Cardiac fibroblast (primary cell): ENCODE measurements around the gene PITPNM2.
A peak's percentile ranks its signal among the peaks of the same experiment; 100 is the strongest.
"Not testable (repeated sequence)": the region's sequence is repeated elsewhere in the genome, so short reads cannot be mapped to it uniquely, and the experiment has no call there.

Experiments used
- DNase-seq, 2 donors: peaks; one replicate each; pipeline versions ENCODE4 v3.0.0 to v3.0.0-alpha.2; 2010; ENCODE audit warnings: low read depth in 2 of 2
- H3K4me3 ChIP-seq, 2 donors: replicated peaks in 1 of 2; 1 replicate in 1 of 2; 2 replicates in 1 of 2; pipeline ENCODE4 v1.5.1; 2011; ENCODE audit warnings: low read depth in 2 of 2, low read length in 2 of 2, mild to moderate bottlenecking in 2 of 2, moderate library complexity in 1 of 2
- TF ChIP-seq, protein P1 (sequence below): IDR thresholded peaks from one replicate; pipeline ENCODE4 v1.5.1; 2011; ENCODE audit warnings: low read depth, mild to moderate bottlenecking, low read length, inconsistent platforms

The PITPNM2 gene

DNA sequence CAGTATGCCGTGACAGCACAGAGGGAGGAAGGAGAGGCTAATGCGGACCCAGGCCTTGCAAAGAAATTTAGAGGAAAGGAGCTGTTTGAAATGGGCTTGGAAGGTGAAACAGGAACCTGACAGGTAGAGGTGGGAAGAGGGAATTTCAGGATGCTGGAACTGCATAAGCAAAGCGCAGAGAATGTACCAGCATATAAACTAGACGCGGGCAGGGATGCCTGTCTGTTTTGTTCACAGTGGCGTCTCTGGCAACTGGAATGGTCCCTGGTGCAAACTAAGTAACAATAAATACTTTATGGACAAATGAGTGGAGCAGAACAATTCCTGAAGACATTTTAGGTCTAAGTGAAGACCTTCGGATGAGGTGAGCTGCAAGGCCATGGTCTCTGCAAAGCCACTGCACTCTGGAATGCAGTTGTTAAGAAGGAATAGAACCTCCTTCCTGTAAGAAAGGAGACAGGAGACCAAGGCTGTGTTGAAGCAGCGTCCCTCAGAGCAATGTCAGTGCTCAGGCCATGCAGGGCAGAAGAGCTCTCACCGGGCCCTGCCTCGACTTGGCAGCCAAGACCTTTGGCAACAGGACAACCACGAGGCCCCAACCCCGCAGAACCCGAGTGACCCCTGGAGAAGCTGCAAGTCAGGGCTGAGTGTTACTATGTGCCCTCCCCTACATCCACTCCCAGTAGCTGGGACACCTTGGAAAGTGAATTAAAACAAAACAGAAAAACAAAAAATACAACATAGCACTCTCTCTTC, 42.8 kb downstream of the PITPNM2 start:
- no peak for DNase-seq
- TF ChIP-seq, protein P1, sequence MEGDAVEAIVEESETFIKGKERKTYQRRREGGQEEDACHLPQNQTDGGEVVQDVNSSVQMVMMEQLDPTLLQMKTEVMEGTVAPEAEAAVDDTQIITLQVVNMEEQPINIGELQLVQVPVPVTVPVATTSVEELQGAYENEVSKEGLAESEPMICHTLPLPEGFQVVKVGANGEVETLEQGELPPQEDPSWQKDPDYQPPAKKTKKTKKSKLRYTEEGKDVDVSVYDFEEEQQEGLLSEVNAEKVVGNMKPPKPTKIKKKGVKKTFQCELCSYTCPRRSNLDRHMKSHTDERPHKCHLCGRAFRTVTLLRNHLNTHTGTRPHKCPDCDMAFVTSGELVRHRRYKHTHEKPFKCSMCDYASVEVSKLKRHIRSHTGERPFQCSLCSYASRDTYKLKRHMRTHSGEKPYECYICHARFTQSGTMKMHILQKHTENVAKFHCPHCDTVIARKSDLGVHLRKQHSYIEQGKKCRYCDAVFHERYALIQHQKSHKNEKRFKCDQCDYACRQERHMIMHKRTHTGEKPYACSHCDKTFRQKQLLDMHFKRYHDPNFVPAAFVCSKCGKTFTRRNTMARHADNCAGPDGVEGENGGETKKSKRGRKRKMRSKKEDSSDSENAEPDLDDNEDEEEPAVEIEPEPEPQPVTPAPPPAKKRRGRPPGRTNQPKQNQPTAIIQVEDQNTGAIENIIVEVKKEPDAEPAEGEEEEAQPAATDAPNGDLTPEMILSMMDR = no peak
- H3K4me3 ChIP-seq = no peak overlapping the region

DNA sequence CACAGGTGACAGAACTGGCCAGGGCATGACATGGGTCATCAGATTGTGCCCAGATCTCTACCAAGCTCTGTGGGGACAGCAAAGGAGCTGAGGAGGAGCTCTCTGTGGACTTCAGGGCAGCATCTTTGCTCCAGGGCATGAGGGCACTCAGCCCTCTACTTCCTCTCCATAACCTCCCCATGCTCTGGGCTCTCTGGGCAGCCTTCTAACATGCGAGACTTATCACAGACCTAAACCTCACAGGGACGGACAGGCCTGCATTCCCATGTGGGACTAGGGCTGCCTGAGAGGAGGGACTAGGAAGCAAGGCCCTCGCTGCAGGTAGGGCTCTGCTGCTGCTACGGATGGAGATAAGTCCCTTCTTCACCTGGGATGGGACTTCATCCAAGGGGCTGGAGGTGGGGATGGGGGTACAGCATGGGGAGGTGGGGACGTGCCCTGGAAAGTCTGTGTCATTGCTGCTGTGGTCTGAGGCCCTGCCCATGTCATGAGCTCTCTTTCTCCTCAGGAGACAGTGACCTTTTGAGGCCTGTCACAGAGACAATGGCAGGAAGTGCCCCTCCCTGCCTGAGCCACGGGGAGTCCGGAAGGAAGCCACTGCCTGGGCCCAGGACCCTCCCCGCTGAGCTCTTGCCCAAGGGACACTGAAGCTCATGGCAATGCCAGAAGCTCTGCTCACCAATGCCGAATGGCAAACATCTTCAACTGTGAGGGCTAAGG, 44.1 kb downstream of the PITPNM2 start:
- H3K4me3 ChIP-seq = no peak overlapping the region
- peak in 1 of 2 donors; percentile 21 for DNase-seq
- TF ChIP-seq, protein P1 = no peak

DNA sequence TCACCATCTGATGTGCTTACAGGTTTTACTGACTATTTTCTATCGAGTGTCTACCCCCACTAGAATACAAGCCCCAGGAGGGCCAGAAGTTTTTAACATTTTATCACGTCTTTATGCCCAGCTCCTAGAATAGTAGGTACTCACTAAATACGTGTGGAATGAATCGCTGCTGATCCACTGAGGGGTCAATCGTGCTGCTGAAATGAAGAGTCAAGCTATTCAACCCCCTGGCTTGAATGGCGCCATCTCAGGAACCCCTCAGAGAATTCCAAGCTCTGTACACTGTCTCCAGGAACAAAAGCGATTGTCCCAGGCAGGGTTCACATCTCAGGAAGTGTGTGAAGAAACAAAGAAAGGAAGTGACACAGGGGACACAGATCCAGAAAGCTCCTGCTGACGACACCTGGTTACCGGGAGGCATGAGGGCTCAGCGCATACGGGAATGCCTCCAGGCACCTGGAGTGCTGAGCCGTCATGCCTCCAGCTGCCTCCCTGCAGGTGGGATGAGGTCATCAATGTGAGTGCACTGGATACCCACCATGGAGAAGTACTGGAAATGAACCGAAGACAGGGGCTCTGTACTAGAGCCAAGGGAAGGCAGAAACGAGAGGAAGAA, 45.6 kb downstream of the PITPNM2 start:
- TF ChIP-seq, protein P1 = no peak
- DNase-seq = peak in 1 of 2 donors; percentile 71
- no peak overlapping the region for H3K4me3 ChIP-seq

DNA sequence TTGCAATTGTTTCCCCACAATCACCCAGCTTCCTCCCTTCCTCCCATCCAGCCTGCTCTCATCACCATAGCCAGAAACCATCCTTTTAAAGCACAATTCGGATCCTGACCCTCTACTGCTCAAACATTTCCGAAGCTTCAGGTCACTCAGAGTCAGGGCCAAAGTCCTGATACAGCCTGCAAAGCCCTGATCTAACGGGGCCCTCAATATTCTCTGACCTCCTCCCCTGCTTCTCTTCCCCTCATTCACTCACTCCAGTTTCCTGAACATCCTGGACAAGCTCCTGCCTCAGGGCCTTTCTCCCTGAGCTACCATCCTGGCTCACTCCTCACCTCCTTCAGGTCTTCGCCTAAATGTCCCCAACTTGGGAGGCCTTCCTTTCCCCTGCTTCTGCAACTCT, 46.1 kb downstream of the PITPNM2 start:
- TF ChIP-seq, protein P1 = no peak
- no peak for DNase-seq
- no peak overlapping the region for H3K4me3 ChIP-seq

DNA sequence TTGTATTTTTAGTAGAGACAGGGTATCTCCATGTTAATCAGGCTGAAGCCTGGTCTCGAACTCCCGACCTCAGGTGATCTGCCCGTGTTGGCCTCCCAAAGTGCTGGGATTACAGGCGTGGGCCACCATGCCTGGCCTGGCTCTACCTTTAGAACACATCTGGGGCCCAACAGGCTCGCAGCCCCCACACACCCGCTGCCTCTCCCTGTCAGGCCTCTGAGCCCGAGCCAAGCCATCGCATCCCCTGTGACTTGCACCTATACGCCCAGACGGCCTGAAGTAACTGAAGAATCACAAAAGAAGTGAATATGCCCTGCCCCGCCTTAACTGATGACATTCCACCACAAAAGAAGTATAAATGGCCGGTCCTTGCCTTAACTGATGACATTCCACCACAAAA, 46.8 kb downstream of the PITPNM2 start:
- not testable (repeated sequence) for H3K4me3 ChIP-seq

DNA sequence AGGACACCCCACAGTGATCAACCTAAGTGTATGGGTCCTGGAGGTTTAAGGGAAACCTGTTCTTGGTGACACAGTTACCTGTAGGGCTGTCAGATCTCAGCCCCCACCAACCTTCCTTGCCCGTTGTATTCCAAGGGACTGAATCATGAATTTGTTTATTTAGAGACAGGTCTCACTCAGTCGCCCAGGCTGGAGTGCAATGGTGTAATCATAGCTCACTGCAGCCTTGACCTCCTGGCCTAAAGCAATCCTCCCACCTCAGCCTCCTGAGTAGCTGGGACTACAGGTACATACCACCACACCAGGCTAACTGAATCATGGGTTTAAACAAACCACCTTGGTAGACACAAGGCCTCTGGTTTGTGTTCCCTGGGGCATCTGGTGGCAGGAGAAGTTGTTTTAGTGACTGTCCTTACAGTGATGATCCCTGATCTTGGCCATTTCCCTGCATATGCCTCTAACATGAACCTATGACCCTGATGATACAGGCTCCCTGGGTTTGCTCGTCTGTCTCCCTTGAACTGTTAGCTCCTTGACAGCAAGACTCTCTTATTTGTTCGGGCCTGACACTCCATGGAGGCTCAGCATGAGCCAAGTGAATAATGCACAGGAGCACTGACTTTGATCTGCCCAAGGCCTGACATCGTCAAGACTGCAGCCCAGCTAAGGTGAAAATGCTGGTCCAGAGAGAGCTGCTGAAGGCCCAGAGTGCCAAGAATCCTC, 47.9 kb downstream of the PITPNM2 start:
- TF ChIP-seq, protein P1 = no peak
- DNase-seq = no peak
- H3K4me3 ChIP-seq = no peak overlapping the region

More for the DNA sequence above, 46.8 kb downstream of the PITPNM2 start:
- not testable (repeated sequence) for DNase-seq
